ENCODE data around the gene L3MBTL4. TPM values are rescaled to one million over a fixed set of nuclear protein-coding genes. Genes with fewer than 3 reads are reported as not detected.

Gene L3MBTL4
- total and polyA plus RNA-seq, 8 donors = 2.5 to 15.1 (median 6.4) TPM

- no peak for TF ChIP-seq CTCF (IDR thresholded peaks at IDR 0.05)
- Histone ChIP-seq H3K27me3 (no peaks in the 10 kb centered on the region), H3K27ac (no peak overlapping the region), H3K9me3 (no peaks in the 10 kb centered on the region), H3K36me3 (no peaks in the 10 kb centered on the region), H3K4me3 (no peak overlapping the region), H3K4me1 (peaks cover 0 to 3% (median 0%) of the 10 kb centered on the region in 3 donors)
- DNase-seq = peak in 3 of 6 donors; percentile 4 to 20 (median 12)
- peak in 3 of 4 donors; percentile 45 to 81 (median 65) for ATAC-seq
- 57 to 67% methylated on average over 2 of the region's 2 CpGs for WGBS, 2 donors
- intact Hi-C loops (cut with DNase I) = no loop called here
- FAIRE-seq = no peak
Measured at GRCh38 chr18:6215888-6216287, 198.8 kb downstream of the L3MBTL4 start.

GRCh38 chr18:6211174-6211504 is 203.6 kb downstream of the L3MBTL4 start:
- H3K36me3 ChIP-seq = no peaks in the 10 kb centered on the region
- intact Hi-C loops (cut with DNase I) = no loop called here
- no peak overlapping the region for H3K4me3 ChIP-seq
- FAIRE-seq (no peak), DNase-seq (no peak), ATAC-seq (no peak)
- H3K9me3 ChIP-seq = no peaks in the 10 kb centered on the region
- 95 to 100% methylated on average over 1 of the region's 1 CpG for WGBS, 2 donors
- TF ChIP-seq CTCF (IDR thresholded peaks at IDR 0.05) = no peak
- peaks cover 0 to 6% (median 0%) of the 10 kb centered on the region in 3 donors for H3K4me1 ChIP-seq
- no peak overlapping the region for H3K27ac ChIP-seq
- H3K27me3 ChIP-seq = no peaks in the 10 kb centered on the region

GRCh38 chr18:6210349-6211173 is 204.2 kb downstream of the L3MBTL4 start:
- no peaks in the 10 kb centered on the region for H3K27me3 ChIP-seq
- peak overlapping the region in 2 of 4 donors; percentile 6 to 51 for H3K27ac ChIP-seq
- peaks cover 0 to 5% (median 0%) of the 10 kb centered on the region in 3 donors for H3K4me1 ChIP-seq
- no peak overlapping the region for H3K4me3 ChIP-seq
- DNase-seq = no peak
- peak; percentile 79 to 92 (median 86) for ATAC-seq
- 29 to 32% methylated on average over 3 of the region's 3 CpGs for WGBS, 2 donors
- TF ChIP-seq CTCF (IDR thresholded peaks at IDR 0.05) = no peak
- no peak for FAIRE-seq
- no peaks in the 10 kb centered on the region for H3K36me3 ChIP-seq
- no peaks in the 10 kb centered on the region for H3K9me3 ChIP-seq
- intact Hi-C loops (cut with DNase I) = no loop called here

GRCh38 chr18:6207941-6208340 is 206.8 kb downstream of the L3MBTL4 start:
- 96 to 98% methylated on average over 3 of the region's 3 CpGs for WGBS, 2 donors
- no peak for FAIRE-seq
- ATAC-seq = no peak
- Histone ChIP-seq H3K4me3 (no peak overlapping the region), H3K4me1 (peaks cover 0 to 5% (median 0%) of the 10 kb centered on the region in 3 donors), H3K9me3 (no peaks in the 10 kb centered on the region), H3K27me3 (no peaks in the 10 kb centered on the region), H3K27ac (no peak overlapping the region), H3K36me3 (no peaks in the 10 kb centered on the region)
- intact Hi-C loops (cut with DNase I) = no loop called here
- no peak for DNase-seq
- TF ChIP-seq CTCF (IDR thresholded peaks at IDR 0.05) = no peak

GRCh38 chr18:6207116-6207515 is 207.6 kb downstream of the L3MBTL4 start:
- no peak overlapping the region for H3K4me3 ChIP-seq
- H3K4me1 ChIP-seq = peaks cover 0 to 5% (median 0%) of the 10 kb centered on the region in 3 donors
- no peak overlapping the region for H3K27ac ChIP-seq
- intact Hi-C loops (cut with DNase I) = no loop called here
- FAIRE-seq (no peak), DNase-seq (no peak), ATAC-seq (no peak)
- H3K36me3 ChIP-seq = no peaks in the 10 kb centered on the region
- H3K9me3 ChIP-seq = no peaks in the 10 kb centered on the region
- no peak for TF ChIP-seq CTCF (IDR thresholded peaks at IDR 0.05)
- H3K27me3 ChIP-seq = no peaks in the 10 kb centered on the region
- WGBS, 2 donors = 93 to 96% methylated on average over 2 of the region's 2 CpGs
